K562 (cell line): ENCODE results near the gene COL4A2. TPM values are rescaled to one million over a fixed set of nuclear protein-coding genes. Genes with fewer than 3 reads are reported as not detected.

Experiments
- ATAC-seq: fragments of 200-7000 bp; cut with Tn5 transposase; 3 replicates; pipeline ENCODE4 v1.9.1; 2020; ENCODE audit warnings: moderate library complexity
- BruUV-seq: library from RNA; stranded (reverse); fragments of 400-500 nt; replicated peaks from 2 replicates; lab custom pipeline; 2021; lab: Mats Ljungman, UMichigan
- CTCF ChIA-PET: fragments of 300-600 bp; formaldehyde crosslinking; extraction: SDS; loops from one replicate; lab custom pipeline; 2021; ENCODE audit warnings: low intra/inter-chr PET ratio; lab: Yijun Ruan, JAX
- POLR2A ChIA-PET: fragments of 300-600, 350-650 bp; sonication (Branson Sonifier 250); formaldehyde crosslinking; extraction: SDS; loops from one replicate; lab custom pipeline; 2021; ENCODE audit warnings: antibody characterized with exemption, inconsistent platforms; lab: Yijun Ruan, JAX
- DNase-seq, 4 experiments: peaks; one replicate each; pipeline versions ENCODE4 v3.0.0 to v3.0.0-alpha.2; 2011 to 2018; ENCODE audit warnings: low spot score in 3 of 4, mixed read lengths in 3 of 4; ENCODE audit errors: extremely low read depth in 1 of 4
- FAIRE-seq: peaks from 2 replicates; lab custom pipeline; 2011; peaks lifted over from hg19 to GRCh38; lab: Jason Lieb, UNC
- H2AFZ ChIP-seq: 2 replicates; pipeline ENCODE4 v1.6.0; 2011; ENCODE audit warnings: low read depth, low read length, control low read depth, inconsistent platforms
- H3K27ac ChIP-seq: fragments of 200-600 bp; 3 replicates; pipeline ENCODE4 v1.8.0; 2011; ENCODE audit warnings: low read depth, mild to moderate bottlenecking, control low read depth, inconsistent platforms, low read length, moderate library complexity, mixed read lengths; ENCODE audit errors: extremely low read depth
- H3K27me3 ChIP-seq, 2 experiments: fragments of 300-600 bp in 1 of 2; 2 replicates in 1 of 2; 3 replicates in 1 of 2; pipeline versions ENCODE4 v1.6.0 to v1.8.0; 2011; ENCODE audit warnings: inconsistent platforms in 2 of 2, low read length in 2 of 2, mild to moderate bottlenecking in 1 of 2, mixed read lengths in 1 of 2, moderate library complexity in 1 of 2; ENCODE audit not compliant: control insufficient read depth in 2 of 2, insufficient read depth in 2 of 2
- H3K36me3 ChIP-seq: fragments of 300-600 bp; 3 replicates; pipeline ENCODE4 v1.8.0; 2011; ENCODE audit warnings: mild to moderate bottlenecking, low read length, inconsistent platforms; ENCODE audit not compliant: control insufficient read depth, insufficient read depth
- H3K4me1 ChIP-seq, 2 experiments: fragments of 200-600 bp in 1 of 2; replicated peaks in 1 of 2; 2 replicates in 1 of 2; 3 replicates in 1 of 2; pipeline versions ENCODE4 v1.5.1 to v1.8.0; 2011; ENCODE audit warnings: inconsistent platforms in 2 of 2, low read length in 2 of 2, mild to moderate bottlenecking in 1 of 2, mixed read lengths in 1 of 2, moderate library complexity in 1 of 2; ENCODE audit not compliant: control insufficient read depth in 2 of 2, insufficient read depth in 2 of 2
- H3K4me2 ChIP-seq: 2 replicates; pipeline ENCODE4 v1.6.1; 2011; ENCODE audit warnings: low read length, control low read depth, inconsistent platforms, mixed read lengths; ENCODE audit not compliant: insufficient read depth
- H3K4me3 ChIP-seq: fragments of 200-600 bp; sonication (generic), shearing (Covaris generic); 2 replicates; pipeline ENCODE4 v1.5.1; 2016; ENCODE audit warnings: control low read depth, inconsistent platforms
- H3K79me2 ChIP-seq: fragments of 200-600 bp; 3 replicates; pipeline ENCODE4 v1.8.0; 2011; ENCODE audit warnings: low read length, inconsistent platforms; ENCODE audit not compliant: control insufficient read depth, insufficient read depth
- H3K9ac ChIP-seq, 2 experiments: 2 replicates each; pipeline versions ENCODE4 v1.6.0 to v1.6.1; 2011; ENCODE audit warnings: low read depth in 2 of 2, low read length in 2 of 2, control low read depth in 1 of 2, inconsistent platforms in 1 of 2, mild to moderate bottlenecking in 1 of 2, mixed read lengths in 1 of 2; ENCODE audit not compliant: insufficient read depth in 1 of 2
- H3K9me1 ChIP-seq: one replicate; pipeline ENCODE4 v1.6.0; 2011; ENCODE audit warnings: inconsistent platforms, mild to moderate bottlenecking, low read length, moderate library complexity; ENCODE audit not compliant: control insufficient read depth, insufficient read depth
- H3K9me3 ChIP-seq: replicated peaks from 2 replicates; pipeline ENCODE4 v1.5.1; 2011; ENCODE audit warnings: low read depth, low read length, inconsistent platforms; ENCODE audit not compliant: control insufficient read depth, insufficient read depth
- H4K20me1 ChIP-seq: replicated peaks from 2 replicates; pipeline ENCODE4 v1.6.1; 2011; ENCODE audit warnings: low read length, inconsistent platforms, mixed read lengths; ENCODE audit not compliant: control insufficient read depth, insufficient read depth
- CBFA2T3 ChIP-seq: fragments of 450-650 bp; IDR thresholded peaks from 2 replicates; pipeline ENCODE4 v1.6.1; 2017
- E2F8 ChIP-seq: fragments of 450-650 bp; IDR thresholded peaks from 2 replicates; pipeline ENCODE4 v1.7.1; 2018; ENCODE audit warnings: mild to moderate bottlenecking, low read depth; ENCODE audit not compliant: partially characterized antibody
- SREBF1 ChIP-seq: fragments of 150-350 bp; IDR thresholded peaks from 2 replicates; pipeline ENCODE4 v1.6.1; 2014; ENCODE audit warnings: antibody characterized with exemption, low read depth, low read length, borderline replicate concordance
- TAL1 ChIP-seq: fragments of 450-650 bp; IDR thresholded peaks from 2 replicates; pipeline ENCODE4 v1.6.1; 2016; ENCODE audit warnings: mild to moderate bottlenecking
- TEAD4 ChIP-seq, 2 experiments: sonication (generic) in 1 of 2; formaldehyde crosslinking in 1 of 2; IDR thresholded peaks; 2 replicates each; pipeline versions ENCODE4 v1.6.1 to v1.8.0; 2012 to 2022; ENCODE audit warnings: borderline replicate concordance in 1 of 2, inconsistent platforms in 1 of 2, low read length in 1 of 2, mild to moderate bottlenecking in 1 of 2, missing genetic modification reagents in 1 of 2
- WGBS: fragments of 100-300 bp; shearing (Covaris generic); methylation state at CpG from one replicate; pipeline ENCODE4 v1.1.6; 2016; ENCODE audit warnings: low coverage, mixed read lengths; ENCODE audit not compliant: insufficient coverage; ENCODE audit errors: missing lambda C conversion rate; 5-methylcytosine and 5-hydroxymethylcytosine counted together
- in situ Hi-C: fragments of 300-500 bp; cut with MboI; formaldehyde crosslinking; loops from 4 replicates; pipeline ENCODE4 v1.15.0; 2018; ENCODE audit warnings: inconsistent platforms, mixed read lengths
- intact Hi-C: fragments of 100-400 bp; cut with micrococcal nuclease; formaldehyde crosslinking; loops from 2 replicates; pipeline ENCODE4 v1.14.2; 2022
- polyA plus RNA-seq, 8 experiments: library from polyadenylated mRNA; depleted of rRNA in 4 of 8; stranded (reverse) in 5 of 8; unstranded in 3 of 8; fragments of >200 nt; fragmentation: Nextera tagmentation in 2 of 8; fragmentation: Illumina TruSeq in 1 of 8; extraction: Ambion mirVana in 2 of 8; extraction: Trizol in 1 of 8; gene quantifications; 2 replicates each; pipeline versions ENCODE4 v1.2.1 to v1.2.3, GENCODE V29; 2011 to 2014; ENCODE audit warnings: inconsistent platforms in 1 of 8, missing spikeins in 1 of 8
- total RNA-seq, 7 experiments: library from RNA; depleted of rRNA in 6 of 7; stranded (reverse); fragments of >200 nt in 6 of 7; fragmentation: Illumina TruSeq in 2 of 7; extraction: Trizol in 2 of 7; gene quantifications; 2 replicates each; pipeline versions ENCODE4 v1.2.1 to v1.2.3, GENCODE V29; 2011 to 2021; ENCODE audit warnings: low replicate concordance in 1 of 7

Gene COL4A2
- total and polyA plus RNA-seq, 9 of the 15 experiments (the other 6 are each of a cell fraction or from before 2014, with no cell fraction given) = 0.13 to 15.2 (median 8.1) TPM

GRCh38 chr13:110297766-110298504 is 9.1 kb upstream of the COL4A2 start:
- intact Hi-C loops = no loop called here
- no peak overlapping the region for H3K27ac ChIP-seq
- 0 out of 2 replicates have a peak, but pooled peaks have one; percentile 13 for TF ChIP-seq TEAD4 (IDR thresholded peaks at IDR 0.05; ENCODE audit: low read length)
- no peak for TF ChIP-seq TEAD4 (CRISPR knock-in tag; IDR thresholded peaks at IDR 0.05; ENCODE audit: borderline replicate concordance)
- TF ChIP-seq SREBF1 = no peak
- TF ChIP-seq TAL1 = peak; percentile 45
- TF ChIP-seq E2F8 = no peak
- 0 out of 2 replicates have a peak, but pooled peaks have one; percentile 4 for TF ChIP-seq CBFA2T3
- TF ChIP-seq, all 486 proteins: peak for 3
- Histone ChIP-seq H3K27me3 (peaks cover 6 to 24% of the 10 kb centered on the region in 2 experiments; a peak in 3 of 5 replicates), H3K4me2 (no peak overlapping the region), H3K4me1 (peaks cover 0 to 4% of the 10 kb centered on the region in 2 experiments; a peak in 1 of 5 replicates), H3K4me3 (no peak overlapping the region), H4K20me1 (no peaks in the 10 kb centered on the region), H3K9me3 (no peaks in the 10 kb centered on the region), H3K9me1 (no peaks in the 10 kb centered on the region), H3K9ac (no peak overlapping the region), H3K79me2 (no peaks in the 10 kb centered on the region), H3K36me3 (no peaks in the 10 kb centered on the region), H2AFZ (no peak overlapping the region)
- in situ Hi-C loops = no loop called here
- FAIRE-seq (no peak), ATAC-seq (no peak), DNase-seq (no peak)
- BruUV-seq = no TSS peak
- CTCF ChIA-PET = no interaction called here
- WGBS = under 1% methylated on average over 12 of the region's 12 CpGs
- POLR2A ChIA-PET = interaction anchor here (0.5 kb wide), 1 partner anchor 675 kb away, joined by 3 read pairs; no protein-coding TSS in a partner anchor
